ENCODE data around the gene COASY.
"Not testable (repeated sequence)": the region's sequence is repeated elsewhere in the genome, so short reads cannot be mapped to it uniquely, and the experiment has no call there.

The COASY gene

GRCh38 chr17:42543190-42544079 is 18.5 kb upstream of the COASY start:
- Histone ChIP-seq H3K4me3 (ENCODE audit: insufficient read depth, low read length, poor library complexity, severe bottlenecking) (no peak overlapping the region), H2AFZ (ENCODE audit: low read depth, low read length, severe bottlenecking) (no peak overlapping the region), H4K20me1 (ENCODE audit: low read depth, low read length) (no peaks in the 10 kb centered on the region), H3F3A (ENCODE audit: insufficient read depth) (no peaks in the 10 kb centered on the region), H3K27ac (ENCODE audit: low read depth, low read length) (no peak overlapping the region), H3K79me2 (ENCODE audit: insufficient read depth, low read length) (no peaks in the 10 kb centered on the region), H3K9me3 (ENCODE audit: insufficient read depth, low read length) (no peaks in the 10 kb centered on the region), H3K9me2 (replicated peaks; ENCODE audit: insufficient read depth, low read length) (no peaks in the 10 kb centered on the region), H3K4me2 (ENCODE audit: low read depth, low read length, poor library complexity, severe bottlenecking) (no peak overlapping the region), H3K27me3 (ENCODE audit: low read length) (no peaks in the 10 kb centered on the region), H3K36me3 (ENCODE audit: low read length) (no peaks in the 10 kb centered on the region), H3K9ac (ENCODE audit: low read length) (no peak overlapping the region)
- TF ChIP-seq EZH2phosphoT487 (conservative IDR thresholded peaks at IDR 0.05; ENCODE audit: low read length) (no peak), CTCF (IDR thresholded peaks at IDR 0.05; ENCODE audit: insufficient read depth, low read length, poor library complexity, severe bottlenecking) (no peak)

- H3F3A ChIP-seq (ENCODE audit: insufficient read depth), result no peaks in the 10 kb centered on the region
- H3K4me3 ChIP-seq (ENCODE audit: insufficient read depth, low read length, poor library complexity, severe bottlenecking), result no peak overlapping the region
- H3K9ac ChIP-seq (ENCODE audit: low read length), result no peak overlapping the region
- H3K9me2 ChIP-seq (replicated peaks; ENCODE audit: insufficient read depth, low read length), result no peaks in the 10 kb centered on the region
- H3K79me2 ChIP-seq (ENCODE audit: insufficient read depth, low read length), result no peaks in the 10 kb centered on the region
- TF ChIP-seq EZH2phosphoT487 (conservative IDR thresholded peaks at IDR 0.05; ENCODE audit: low read length), result no peak
- TF ChIP-seq CTCF (IDR thresholded peaks at IDR 0.05; ENCODE audit: insufficient read depth, low read length, poor library complexity, severe bottlenecking), result no peak
- no peaks in the 10 kb centered on the region for H4K20me1 ChIP-seq (ENCODE audit: low read depth, low read length)
- no peak overlapping the region for H2AFZ ChIP-seq (ENCODE audit: low read depth, low read length, severe bottlenecking)
- no peak overlapping the region for H3K4me2 ChIP-seq (ENCODE audit: low read depth, low read length, poor library complexity, severe bottlenecking)
- no peak overlapping the region for H3K27ac ChIP-seq (ENCODE audit: low read depth, low read length)
- no peaks in the 10 kb centered on the region for H3K36me3 ChIP-seq (ENCODE audit: low read length)
- H3K27me3 ChIP-seq (ENCODE audit: low read length), result no peaks in the 10 kb centered on the region
- H3K9me3 ChIP-seq (ENCODE audit: insufficient read depth, low read length), result no peaks in the 10 kb centered on the region
Observed at GRCh38 chr17:42544874-42545283, 17.1 kb upstream of the COASY start.

- not testable (repeated sequence) for H3K36me3 ChIP-seq (ENCODE audit: low read length); H4K20me1 ChIP-seq (ENCODE audit: low read depth, low read length); H3K27ac ChIP-seq (ENCODE audit: low read depth, low read length); H3K9ac ChIP-seq (ENCODE audit: low read length); H3K9me2 ChIP-seq (replicated peaks; ENCODE audit: insufficient read depth, low read length); H2AFZ ChIP-seq (ENCODE audit: low read depth, low read length, severe bottlenecking); H3K4me3 ChIP-seq (ENCODE audit: insufficient read depth, low read length, poor library complexity, severe bottlenecking); H3K9me3 ChIP-seq (ENCODE audit: insufficient read depth, low read length); H3F3A ChIP-seq (ENCODE audit: insufficient read depth); H3K4me2 ChIP-seq (ENCODE audit: low read depth, low read length, poor library complexity, severe bottlenecking); H3K79me2 ChIP-seq (ENCODE audit: insufficient read depth, low read length); H3K27me3 ChIP-seq (ENCODE audit: low read length)
Observed at GRCh38 chr17:42545755-42546505, 16.0 kb upstream of the COASY start.
